ENCODE data around the gene LRR1. TPM values are rescaled to one million over a fixed set of nuclear protein-coding genes. Genes with fewer than 3 reads are reported as not detected.

Gene LRR1
- total RNA-seq = 10 to 100 TPM; 43.7 to 44.3 TPM

- ATAC-seq (ENCODE audit: low read depth) = peak; percentile 83
- Mint-ChIP-seq H3K27ac (peak within 1 kb of the TSS; percentile 97), H3K9me3 (no peaks in the 10 kb centered on the region), H3K36me3 (peaks cover 10% of the 10 kb centered on the region), H3K4me1 (peaks cover 28% of the 10 kb centered on the region), H3K4me3 (peak within 1 kb of the TSS; percentile 95), H3K27me3 (peaks cover 2% of the 10 kb centered on the region)
- POLR2A ChIA-PET = interaction anchor here (0.5 to 3.5 kb wide), 16 partner anchors 9 to 483 kb away, joined by 3 to 79 read pairs (median 7); partner anchors contain the start of genes DNAAF2, KLHDC2, MGAT2 and NEMF
- peak; percentile 94 for DNase-seq
Observed at GRCh38 chr14:49598485-49599300, at the start of gene LRR1. Gene LRR1, plus strand, starts transcription at chr14:49598940. Its CDS starts 81 bp downstream, at chr14:49599021.

GRCh38 chr14:49549446-49549845 lies 49.3 kb upstream of the LRR1 start:
- peaks cover 5% of the 10 kb centered on the region for H3K27me3 Mint-ChIP-seq
- ATAC-seq (ENCODE audit: low read depth) (no peak), DNase-seq (no peak)
- no peak overlapping the region for H3K4me3 Mint-ChIP-seq
- H3K27ac Mint-ChIP-seq = no peak overlapping the region
- no peaks in the 10 kb centered on the region for H3K36me3 Mint-ChIP-seq
- H3K4me1 Mint-ChIP-seq = peaks cover 1% of the 10 kb centered on the region
- no peaks in the 10 kb centered on the region for H3K9me3 Mint-ChIP-seq
- POLR2A ChIA-PET = no interaction called here

- ATAC-seq (ENCODE audit: low read depth) (no peak), DNase-seq (no peak)
- H3K4me1 Mint-ChIP-seq = peaks cover 1% of the 10 kb centered on the region
- no peaks in the 10 kb centered on the region for H3K36me3 Mint-ChIP-seq
- POLR2A ChIA-PET = no interaction called here
- H3K27me3 Mint-ChIP-seq = peaks cover 4% of the 10 kb centered on the region
- no peaks in the 10 kb centered on the region for H3K9me3 Mint-ChIP-seq
- no peak overlapping the region for H3K27ac Mint-ChIP-seq
- no peak overlapping the region for H3K4me3 Mint-ChIP-seq
Observed at GRCh38 chr14:49549881-49550280, 48.9 kb upstream of the LRR1 start.

- Mint-ChIP-seq H3K27ac (no peak overlapping the region), H3K4me3 (no peak overlapping the region), H3K27me3 (peaks cover 3% of the 10 kb centered on the region), H3K36me3 (no peaks in the 10 kb centered on the region), H3K9me3 (no peaks in the 10 kb centered on the region), H3K4me1 (peaks cover 1% of the 10 kb centered on the region)
- DNase-seq = no peak
- POLR2A ChIA-PET = no interaction called here
- no peak for ATAC-seq (ENCODE audit: low read depth)
Observed at GRCh38 chr14:49550286-49551184, 48.2 kb upstream of the LRR1 start.

GRCh38 chr14:49551569-49551968 lies 47.2 kb upstream of the LRR1 start:
- POLR2A ChIA-PET = no interaction called here
- Mint-ChIP-seq H3K27me3 (peaks cover 3% of the 10 kb centered on the region), H3K9me3 (no peaks in the 10 kb centered on the region), H3K4me3 (no peak overlapping the region), H3K4me1 (no peaks in the 10 kb centered on the region), H3K36me3 (no peaks in the 10 kb centered on the region), H3K27ac (no peak overlapping the region)
- ATAC-seq (ENCODE audit: low read depth) = no peak
- DNase-seq = no peak

- Mint-ChIP-seq H3K9me3 (no peaks in the 10 kb centered on the region), H3K36me3 (no peaks in the 10 kb centered on the region), H3K4me1 (no peaks in the 10 kb centered on the region), H3K27ac (no peak overlapping the region), H3K27me3 (peaks cover 3% of the 10 kb centered on the region), H3K4me3 (no peak overlapping the region)
- ATAC-seq (ENCODE audit: low read depth) (no peak), DNase-seq (no peak)
- POLR2A ChIA-PET = no interaction called here
Observed at GRCh38 chr14:49553106-49553505, 45.6 kb upstream of the LRR1 start.

- no peak for ATAC-seq (ENCODE audit: low read depth)
- Mint-ChIP-seq H3K27me3 (peaks cover 3% of the 10 kb centered on the region), H3K9me3 (no peaks in the 10 kb centered on the region), H3K4me3 (no peak overlapping the region), H3K36me3 (no peaks in the 10 kb centered on the region), H3K27ac (no peak overlapping the region), H3K4me1 (no peaks in the 10 kb centered on the region)
- POLR2A ChIA-PET = no interaction called here
- DNase-seq = no peak
Observed at GRCh38 chr14:49553892-49554291, 44.8 kb upstream of the LRR1 start.

- DNase-seq (no peak), ATAC-seq (ENCODE audit: low read depth) (no peak)
- Mint-ChIP-seq H3K9me3 (peaks cover 1% of the 10 kb centered on the region), H3K36me3 (no peaks in the 10 kb centered on the region), H3K4me3 (no peak overlapping the region), H3K4me1 (no peaks in the 10 kb centered on the region), H3K27ac (no peak overlapping the region), H3K27me3 (peaks cover 3% of the 10 kb centered on the region)
- POLR2A ChIA-PET = no interaction called here
Observed at GRCh38 chr14:49559979-49560768, 38.6 kb upstream of the LRR1 start.

GRCh38 chr14:49566714-49567113 lies 32.0 kb upstream of the LRR1 start:
- POLR2A ChIA-PET = no interaction called here

GRCh38 chr14:49569281-49569680 lies 29.5 kb upstream of the LRR1 start:
- Mint-ChIP-seq H3K9me3 (peaks cover 3% of the 10 kb centered on the region), H3K27me3 (no peaks in the 10 kb centered on the region), H3K36me3 (peaks cover 34% of the 10 kb centered on the region), H3K4me3 (no peak overlapping the region), H3K4me1 (no peaks in the 10 kb centered on the region), H3K27ac (no peak overlapping the region)
- POLR2A ChIA-PET = no interaction called here
- no peak for DNase-seq
- no peak for ATAC-seq (ENCODE audit: low read depth)

More at GRCh38 chr14:49566714-49567113, 32.0 kb upstream of the LRR1 start:
- DNase-seq (no peak), ATAC-seq (ENCODE audit: low read depth) (no peak)
- peaks cover 14% of the 10 kb centered on the region for H3K36me3 Mint-ChIP-seq
- no peak overlapping the region for H3K27ac Mint-ChIP-seq
- no peaks in the 10 kb centered on the region for H3K4me1 Mint-ChIP-seq
- H3K27me3 Mint-ChIP-seq = no peaks in the 10 kb centered on the region
- H3K4me3 Mint-ChIP-seq = no peak overlapping the region
- peaks cover 3% of the 10 kb centered on the region for H3K9me3 Mint-ChIP-seq

- Mint-ChIP-seq H3K4me1 (peaks cover 9% of the 10 kb centered on the region), H3K36me3 (peaks cover 64% of the 10 kb centered on the region), H3K27me3 (no peaks in the 10 kb centered on the region), H3K9me3 (peaks cover 4% of the 10 kb centered on the region), H3K4me3 (no peak overlapping the region), H3K27ac (no peak overlapping the region)
- ATAC-seq (ENCODE audit: low read depth) (no peak), DNase-seq (no peak)
- POLR2A ChIA-PET = no interaction called here
Observed at GRCh38 chr14:49574038-49574437, 24.7 kb upstream of the LRR1 start.

GRCh38 chr14:49578141-49578540 lies 20.6 kb upstream of the LRR1 start:
- ATAC-seq (ENCODE audit: low read depth) (no peak), DNase-seq (no peak)
- Mint-ChIP-seq H3K4me3 (no peak overlapping the region), H3K9me3 (peaks cover 2% of the 10 kb centered on the region), H3K27me3 (no peaks in the 10 kb centered on the region), H3K27ac (no peak overlapping the region), H3K4me1 (peaks cover 34% of the 10 kb centered on the region), H3K36me3 (peaks cover 69% of the 10 kb centered on the region)
- POLR2A ChIA-PET = interaction anchor here (0.5 to 0.7 kb wide), 2 partner anchors 10 to 330 kb away, joined by 3 read pairs; no protein-coding TSS in a partner anchor

GRCh38 chr14:49579841-49580240 lies 18.9 kb upstream of the LRR1 start:
- H3K9me3 Mint-ChIP-seq = no peaks in the 10 kb centered on the region
- ATAC-seq (ENCODE audit: low read depth) (no peak), DNase-seq (no peak)
- H3K36me3 Mint-ChIP-seq = peaks cover 72% of the 10 kb centered on the region
- peaks cover 48% of the 10 kb centered on the region for H3K4me1 Mint-ChIP-seq
- POLR2A ChIA-PET = no interaction called here
- no peak overlapping the region for H3K4me3 Mint-ChIP-seq
- peak overlapping the region; percentile 19 for H3K27ac Mint-ChIP-seq
- H3K27me3 Mint-ChIP-seq = no peaks in the 10 kb centered on the region

All from activated naive CD8-positive, alpha-beta T cell treated with anti-CD3 and anti-CD28 coated beads, Interleukin-2, amount 10 ng/mL, durations not matched to agents 7 days and 5 days (primary cell).